ENCODE data around the gene MAP3K6.
"Not testable (repeated sequence)": the region's sequence is repeated elsewhere in the genome, so short reads cannot be mapped to it uniquely, and the experiment has no call there.

Gene MAP3K6

DNA sequence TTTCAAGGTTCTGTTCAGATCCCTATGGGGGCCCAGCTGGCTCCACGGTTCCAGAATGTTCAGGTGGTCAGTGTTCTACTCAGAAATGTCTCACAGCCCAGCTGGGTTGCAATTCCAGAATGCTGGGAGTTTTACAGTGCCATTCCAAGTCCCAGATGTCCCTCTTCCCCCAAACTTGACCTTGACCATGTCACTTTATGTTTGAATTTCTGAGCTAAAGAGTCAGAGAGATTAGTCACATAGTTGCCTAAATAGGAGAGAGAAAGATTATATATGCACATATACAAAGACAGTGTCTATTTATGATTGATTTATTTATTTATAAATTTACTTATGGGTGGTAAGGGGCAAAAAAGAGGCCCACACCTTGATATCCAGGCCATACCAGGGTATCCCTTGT, 28.2 kb upstream of the MAP3K6 start:
- FAIRE-seq, result no peak

DNA sequence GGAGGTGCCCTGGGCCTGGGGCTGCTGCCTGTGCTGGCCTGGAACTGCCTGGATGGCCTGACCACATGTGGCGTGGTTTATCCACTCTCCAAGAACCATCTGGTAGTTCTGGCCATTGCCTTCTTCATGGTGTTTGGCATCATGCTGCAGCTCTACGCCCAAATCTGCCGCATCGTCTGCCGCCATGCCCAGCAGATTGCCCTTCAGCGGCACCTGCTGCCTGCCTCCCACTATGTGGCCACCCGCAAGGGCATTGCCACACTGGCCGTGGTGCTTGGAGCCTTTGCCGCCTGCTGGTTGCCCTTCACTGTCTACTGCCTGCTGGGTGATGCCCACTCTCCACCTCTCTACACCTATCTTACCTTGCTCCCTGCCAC, 27.5 kb upstream of the MAP3K6 start:
- no peak for FAIRE-seq

DNA sequence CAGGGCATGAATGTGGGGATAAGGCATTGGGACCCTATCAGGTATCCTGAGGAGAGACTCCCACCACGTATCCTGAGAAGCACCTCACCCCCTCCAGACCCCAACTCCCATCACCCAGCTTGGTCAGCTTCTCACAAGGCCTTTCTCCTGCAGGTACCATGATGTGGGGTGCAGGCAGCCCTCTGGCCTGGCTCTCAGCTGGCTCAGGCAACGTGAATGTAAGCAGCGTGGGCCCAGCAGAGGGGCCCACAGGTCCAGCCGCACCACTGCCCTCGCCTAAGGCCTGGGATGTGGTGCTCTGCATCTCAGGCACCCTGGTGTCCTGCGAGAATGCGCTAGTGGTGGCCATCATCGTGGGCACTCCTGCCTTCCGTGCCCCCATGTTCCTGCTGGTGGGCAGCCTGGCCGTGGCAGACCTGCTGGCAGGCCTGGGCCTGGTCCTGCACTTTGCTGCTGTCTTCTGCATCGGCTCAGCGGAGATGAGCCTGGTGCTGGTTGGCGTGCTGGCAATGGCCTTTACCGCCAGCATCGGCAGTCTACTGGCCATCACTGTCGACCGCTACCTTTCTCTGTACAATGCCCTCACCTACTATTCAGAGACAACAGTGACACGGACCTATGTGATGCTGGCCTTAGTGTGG, 27.0 kb upstream of the MAP3K6 start:
- no peak for FAIRE-seq

DNA sequence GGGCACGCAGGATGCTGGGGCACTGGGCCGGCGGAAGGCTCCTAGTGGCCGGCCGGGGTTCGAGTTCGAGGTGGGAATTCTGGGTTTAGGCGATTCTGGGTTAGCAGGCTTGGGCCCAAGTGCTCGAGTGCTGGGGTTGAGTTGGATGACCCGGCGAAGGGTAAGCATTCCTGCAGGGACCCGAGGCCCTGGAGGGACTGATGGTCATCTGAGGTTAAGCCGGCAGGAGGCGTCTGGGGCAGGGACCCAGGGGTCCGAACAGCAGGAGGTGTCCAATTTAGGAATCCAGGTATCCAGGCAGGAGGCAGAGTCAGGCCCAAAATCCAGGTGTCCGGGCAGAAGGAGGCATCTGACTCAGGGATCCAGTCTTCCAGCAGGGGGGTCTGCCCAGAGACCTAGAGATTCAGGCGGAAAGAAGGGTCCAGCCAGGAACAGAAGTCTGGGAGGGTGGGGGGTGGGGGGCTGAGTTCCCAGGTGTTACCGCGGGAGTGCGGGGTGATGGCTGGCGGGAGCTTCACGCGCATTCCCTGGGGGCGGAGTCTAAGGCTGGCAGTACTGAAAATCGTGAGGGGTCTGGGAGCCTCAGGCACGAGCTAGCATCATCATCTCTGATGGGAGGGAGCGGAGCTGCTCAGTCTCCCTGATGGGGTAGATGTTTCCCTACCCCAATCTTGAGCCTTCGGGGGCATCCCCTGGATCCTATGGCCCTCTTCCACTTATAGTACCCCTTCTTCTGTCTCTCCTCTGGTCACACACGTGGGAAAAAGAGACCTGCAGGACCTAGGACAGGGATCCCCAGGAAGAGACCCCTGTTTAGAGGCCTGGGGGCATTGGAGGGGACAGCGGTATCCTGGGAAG, 26.2 kb upstream of the MAP3K6 start:
- FAIRE-seq, result no peak

DNA sequence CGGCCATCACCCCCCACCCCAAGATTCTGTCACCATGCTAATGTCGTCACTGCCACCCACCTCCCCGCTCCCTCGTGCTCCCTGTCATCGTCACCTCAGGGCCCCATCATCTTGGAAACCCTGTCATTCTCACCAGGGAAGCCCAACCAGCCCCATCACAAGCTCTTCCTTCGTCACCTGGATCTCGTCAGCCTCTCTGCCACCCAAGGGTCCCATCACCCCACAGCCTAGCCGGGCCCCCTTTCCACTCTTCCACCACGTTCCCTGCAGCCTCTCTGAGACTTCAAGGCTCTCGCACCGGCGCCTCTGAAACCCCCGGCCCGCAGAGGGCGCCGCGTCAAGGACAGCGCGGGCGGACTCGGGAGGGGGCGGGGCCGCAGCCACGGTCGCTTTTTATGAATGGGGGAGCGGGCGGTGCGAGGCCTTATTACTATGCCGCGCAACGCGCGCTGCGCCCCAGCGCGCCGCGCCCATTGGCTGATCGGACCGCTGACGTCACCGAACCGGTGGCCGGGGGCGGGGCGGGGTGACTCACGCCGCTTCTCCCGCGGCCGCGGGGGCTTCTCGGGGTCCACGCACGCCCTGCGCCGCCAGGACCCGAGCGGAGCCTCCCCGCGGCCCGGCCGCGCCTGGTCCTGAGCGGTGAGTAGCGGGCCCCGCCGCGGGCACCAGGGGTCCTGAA, 25.5 kb upstream of the MAP3K6 start, which contains the start of gene GPR3:
GPR3 (plus strand) TSS at position 527 of the 682 bp plus-strand sequence. CDS start 1,177 bp downstream, outside the sequence.
- peak; percentile 76 for FAIRE-seq

DNA sequence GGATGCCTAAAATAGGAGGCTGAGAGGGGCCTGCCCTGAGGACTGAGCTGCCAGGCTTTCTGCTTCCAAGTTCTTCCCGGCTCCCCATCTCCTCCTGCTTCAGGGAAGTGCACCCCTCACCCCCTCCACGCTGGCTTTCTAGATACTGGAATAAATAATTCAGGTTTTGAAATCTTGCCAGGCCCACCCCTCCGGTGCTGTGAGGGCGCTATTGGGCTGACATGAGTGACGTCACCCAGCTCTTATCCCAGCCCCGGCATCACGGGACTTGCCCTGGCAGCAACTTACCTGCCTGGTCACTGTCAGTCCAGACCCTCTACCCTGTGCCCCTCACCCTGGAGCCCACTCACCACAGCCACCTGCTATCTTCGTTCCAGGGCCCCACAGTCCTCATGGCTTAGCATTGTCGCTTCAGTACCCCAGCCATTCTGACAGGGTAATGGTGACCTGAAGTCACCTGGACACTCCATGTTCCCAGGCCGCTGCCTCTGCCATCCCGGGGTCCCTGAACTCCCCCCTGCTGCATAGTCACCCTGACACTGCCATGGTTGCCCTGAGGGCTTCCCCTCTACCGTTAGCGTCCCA, 24.8 kb upstream of the MAP3K6 start:
- no peak for FAIRE-seq

DNA sequence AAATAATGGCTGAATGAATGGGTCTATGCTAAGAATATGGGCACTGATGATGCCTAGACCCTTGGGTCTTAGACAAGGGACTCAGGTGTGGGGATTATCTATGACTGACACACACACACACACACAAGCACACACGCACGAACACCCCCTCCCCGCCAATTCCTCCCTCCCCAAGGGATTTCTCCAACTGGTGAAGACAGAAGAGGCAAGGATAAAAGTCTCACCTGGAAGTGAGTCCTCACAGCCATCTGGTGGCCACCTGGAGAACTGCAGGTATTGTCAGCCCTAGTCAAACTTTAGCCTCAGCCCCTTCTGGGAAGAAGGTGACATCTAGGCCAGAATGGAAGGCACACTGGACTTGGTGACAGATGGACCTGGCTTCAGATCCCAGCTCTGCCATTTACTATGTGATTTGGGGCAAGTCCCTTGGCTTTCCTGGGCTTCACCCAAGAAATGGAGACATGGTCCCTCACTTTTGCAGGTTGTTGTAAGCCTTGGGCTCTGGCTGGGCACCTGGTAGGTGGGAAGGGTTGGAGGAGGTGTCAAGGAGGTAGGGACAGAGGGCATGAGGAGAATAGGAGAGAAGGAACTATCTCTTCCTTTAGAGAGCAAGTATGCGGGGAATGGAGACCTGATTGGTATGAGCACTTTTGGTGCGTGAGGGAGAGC, 21.7 kb upstream of the MAP3K6 start:
- peak; percentile 17 for FAIRE-seq

DNA sequence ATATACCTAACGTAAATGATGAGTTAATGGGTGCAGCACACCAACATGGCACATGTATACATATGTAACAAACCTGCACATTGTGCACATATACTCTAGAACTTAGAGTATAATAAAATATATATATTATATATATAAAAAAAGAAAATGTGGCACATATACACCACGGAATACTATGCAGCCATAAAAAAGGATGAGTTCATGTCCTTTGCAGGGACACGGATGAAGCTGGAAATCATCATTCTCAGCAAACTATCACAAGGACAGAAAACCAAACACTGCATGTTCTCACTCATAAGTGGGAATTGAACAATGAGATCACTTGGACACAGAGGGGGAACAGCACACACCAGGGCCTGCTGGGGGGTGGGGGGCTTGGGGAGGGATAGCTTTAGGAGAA, 18.0 kb upstream of the MAP3K6 start:
- FAIRE-seq, result not testable (repeated sequence)

DNA sequence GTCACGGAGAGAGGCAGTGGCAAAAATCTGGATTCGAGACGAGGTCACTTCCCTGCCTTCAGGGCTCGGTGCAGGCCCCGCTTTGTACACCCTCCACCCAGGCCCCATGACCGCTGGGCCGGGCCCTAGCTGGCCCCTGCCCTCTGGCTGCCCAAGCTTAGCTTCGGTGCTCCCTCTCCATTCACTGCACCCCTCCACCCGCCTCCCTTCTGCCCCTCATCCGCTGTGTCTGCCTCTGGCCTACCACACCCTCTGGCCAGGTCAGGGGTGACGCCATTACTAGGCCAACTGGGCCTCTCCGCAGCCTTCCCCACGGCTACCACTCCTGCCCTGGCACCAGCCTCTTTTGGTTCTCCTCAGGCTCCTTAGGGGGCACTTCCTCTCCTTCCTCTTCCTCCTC, 16.9 kb upstream of the MAP3K6 start:
- FAIRE-seq, result no peak

DNA sequence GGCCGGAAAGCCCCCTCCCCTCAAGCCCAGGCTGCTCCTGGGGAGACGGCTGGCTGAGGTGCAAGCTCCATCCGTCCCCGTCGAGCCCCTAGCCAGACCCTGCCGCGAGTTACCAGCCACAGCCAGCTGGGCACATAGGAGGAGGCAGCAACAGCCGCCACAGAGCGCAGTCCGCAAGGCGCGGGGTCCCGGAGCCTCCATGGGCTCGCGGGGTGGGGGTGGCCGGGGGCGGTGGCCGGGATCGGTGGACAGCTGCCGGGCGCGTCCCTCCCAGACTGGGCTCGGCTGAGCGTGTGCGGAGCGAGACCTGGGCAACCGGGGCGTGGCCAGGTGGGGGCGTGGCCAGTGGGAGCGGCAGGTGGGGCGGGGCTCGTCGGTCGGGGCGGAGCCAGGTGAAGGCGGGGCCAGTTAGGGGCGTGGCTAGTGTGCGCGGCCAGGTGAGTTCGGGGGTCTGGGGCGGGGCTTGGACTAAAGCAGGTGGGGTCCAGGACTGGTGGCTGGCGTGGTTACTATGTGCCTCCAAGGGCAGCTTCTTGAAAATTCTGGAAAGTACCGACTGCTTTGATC, 16.4 kb upstream of the MAP3K6 start, which contains the start of gene CD164L2:
CD164L2 (minus strand) TSS at position 295 of the 567 bp plus-strand sequence; CDS start at position 201, 94 bp downstream.
- FAIRE-seq, result no peak

DNA sequence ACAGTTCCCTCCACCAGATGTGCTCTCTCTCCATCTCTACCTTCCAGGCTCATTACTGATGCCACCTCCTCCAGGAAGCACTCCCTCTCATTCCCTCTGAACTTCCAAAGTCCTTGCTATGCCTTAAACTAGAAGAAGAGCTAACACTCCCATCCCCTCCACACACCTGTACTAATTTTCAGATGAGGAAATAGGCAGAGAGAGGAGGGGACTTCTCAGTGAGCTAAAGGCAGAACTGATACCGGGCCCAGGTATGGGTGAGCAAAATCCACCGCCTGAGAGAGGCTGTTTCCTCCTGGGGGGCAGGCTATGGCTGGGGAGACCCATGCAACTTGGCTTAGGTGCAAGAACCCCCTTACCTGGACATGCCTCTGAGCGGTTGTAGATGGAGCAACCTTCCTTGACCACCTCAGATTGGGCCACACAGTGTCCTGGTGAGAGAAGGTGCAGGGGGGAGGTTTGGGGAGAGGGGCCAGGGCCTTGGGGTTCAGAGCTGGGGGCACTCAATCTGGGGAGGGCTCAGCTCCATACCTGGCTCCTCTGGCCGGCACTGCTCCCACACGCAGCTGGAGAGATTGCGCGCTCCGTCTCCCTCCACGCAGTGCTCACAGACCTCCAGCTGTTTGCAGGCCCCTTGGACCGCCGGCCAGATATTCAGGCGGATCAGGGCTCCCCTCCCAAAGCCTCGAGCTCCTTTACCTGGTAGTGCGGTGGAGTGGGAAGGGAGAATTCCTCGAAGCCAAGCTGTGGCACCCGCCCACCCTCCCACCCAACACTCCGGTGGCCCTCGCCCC, 15.4 kb upstream of the MAP3K6 start:
- no peak for FAIRE-seq

DNA sequence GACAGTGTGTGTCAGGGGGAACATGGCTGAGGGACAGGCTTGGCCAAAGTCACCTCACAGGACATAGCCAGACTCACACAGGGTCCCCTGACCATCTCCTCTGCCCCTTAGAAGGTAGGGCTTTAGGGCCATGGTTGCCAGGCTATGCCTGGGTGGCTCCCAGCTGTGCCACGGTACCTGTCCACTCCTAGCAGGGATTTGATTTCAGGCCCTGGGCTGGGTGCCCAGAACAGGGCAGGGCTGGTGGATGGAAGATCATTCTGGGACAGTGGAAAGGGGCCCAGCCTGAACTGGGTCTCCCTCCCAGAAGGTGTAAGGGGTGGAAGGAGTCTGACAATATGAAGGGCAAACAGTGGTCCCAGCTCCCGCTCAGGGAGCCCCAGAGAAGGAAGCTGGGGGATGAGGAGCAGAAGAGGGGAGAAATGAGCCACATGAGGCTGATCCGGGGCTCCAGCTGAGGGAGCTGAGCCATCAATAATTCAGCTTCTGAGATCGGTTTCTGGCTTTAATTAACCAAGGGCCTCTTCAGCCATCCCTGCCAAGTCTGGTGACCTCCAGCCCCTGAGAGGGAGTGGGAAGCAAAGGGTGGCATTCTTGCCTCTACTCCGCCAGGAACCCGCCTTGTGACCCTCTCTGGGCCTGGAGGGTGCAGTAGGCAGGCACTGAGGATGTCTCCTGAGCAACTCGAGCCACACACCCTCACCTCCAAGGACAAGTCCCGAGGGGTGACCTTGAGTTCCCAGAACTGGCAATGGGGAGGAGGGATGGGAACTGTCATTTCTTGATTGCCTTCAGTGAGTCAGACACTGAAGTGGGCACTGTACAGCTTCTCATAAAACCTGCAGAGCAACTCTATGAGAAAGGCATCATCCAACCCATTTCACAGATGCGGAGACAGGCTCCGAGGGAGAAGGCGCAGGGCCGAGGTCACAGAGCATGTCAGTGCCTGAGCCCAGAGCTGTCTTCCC, 14.3 kb upstream of the MAP3K6 start:
- FAIRE-seq, result no peak

DNA sequence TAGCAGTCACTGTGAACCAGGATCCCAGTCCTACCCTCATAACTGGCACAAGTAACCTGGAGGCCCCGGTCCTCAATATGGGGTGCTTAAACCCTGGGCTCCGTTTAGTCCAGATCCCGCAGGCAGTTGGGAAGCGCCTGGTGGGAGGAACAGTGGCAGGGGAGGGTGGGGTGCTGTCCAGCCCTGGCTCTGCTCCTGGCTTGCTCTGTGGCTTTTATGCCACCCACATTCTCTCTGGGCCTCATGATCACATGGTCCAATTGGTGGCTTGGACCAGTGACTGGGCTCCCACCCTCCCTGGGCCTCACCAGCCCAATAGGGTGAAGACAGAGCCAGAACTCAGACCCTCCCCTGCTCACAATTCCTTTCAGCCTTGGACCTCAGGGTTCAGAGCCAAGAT, 13.5 kb upstream of the MAP3K6 start:
- FAIRE-seq, result no peak

DNA sequence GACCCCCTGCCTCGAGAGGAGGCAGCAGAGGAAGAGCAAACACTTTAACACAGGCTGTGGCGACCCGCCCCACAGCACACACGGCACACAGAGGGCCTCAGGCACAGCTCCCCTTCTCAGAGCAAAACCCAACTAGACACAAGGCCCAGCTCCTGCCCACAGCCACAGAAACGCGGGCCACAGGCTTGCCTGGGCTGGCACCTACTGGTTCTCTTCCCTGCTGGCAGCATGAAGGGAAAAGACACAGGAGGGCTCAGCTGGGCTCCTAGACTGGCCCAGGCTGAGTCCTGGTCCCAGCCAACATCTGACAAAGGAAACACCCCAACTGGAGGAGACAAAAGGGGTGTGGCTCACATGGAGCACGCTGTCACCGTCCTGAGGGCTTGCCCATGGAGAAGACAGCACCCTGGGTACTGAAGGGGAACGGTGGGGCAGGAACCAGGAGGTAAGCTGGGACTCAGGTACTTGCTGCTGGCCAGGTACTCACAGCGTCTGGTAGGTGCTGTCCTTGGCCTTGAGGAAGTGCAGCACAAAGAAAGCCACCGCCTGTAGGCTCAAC, 12.9 kb upstream of the MAP3K6 start:
- no peak for FAIRE-seq

DNA sequence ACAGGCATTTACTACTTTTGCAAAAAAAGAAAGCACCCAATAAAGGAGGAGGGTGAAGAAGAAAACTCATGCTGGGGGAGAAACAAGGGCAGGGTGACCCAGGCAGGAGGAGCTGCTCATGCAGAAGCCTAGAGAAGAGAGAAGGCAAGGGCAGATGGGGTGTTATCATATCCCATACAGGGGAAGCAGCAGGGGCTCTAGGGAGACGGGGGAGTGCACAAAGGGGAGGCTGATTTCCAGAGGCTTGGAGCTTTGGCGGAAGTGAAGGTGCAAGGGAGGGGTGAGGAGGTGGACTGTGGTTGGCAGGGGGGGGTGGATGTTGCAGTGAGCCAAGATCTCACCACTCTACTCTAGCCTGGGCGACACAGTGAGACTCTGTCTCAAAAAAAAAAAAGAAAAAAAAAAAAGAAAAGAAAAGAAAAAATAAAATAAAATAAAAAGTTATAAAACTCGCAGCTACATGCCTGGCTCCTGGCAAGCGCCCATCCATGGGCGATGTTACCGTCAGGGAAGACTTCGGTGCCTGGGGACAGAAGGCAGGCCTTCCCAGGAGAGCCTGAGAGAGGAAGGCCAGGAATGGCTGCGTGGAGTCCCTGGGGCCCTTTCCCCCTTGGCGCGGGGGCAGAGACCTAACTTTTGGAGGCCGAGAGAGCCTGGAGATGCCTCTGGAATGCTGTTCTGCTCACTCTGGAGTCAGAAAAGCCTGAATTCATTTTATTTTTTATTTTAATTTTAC, 11.2 kb upstream of the MAP3K6 start:
- no peak for FAIRE-seq

DNA sequence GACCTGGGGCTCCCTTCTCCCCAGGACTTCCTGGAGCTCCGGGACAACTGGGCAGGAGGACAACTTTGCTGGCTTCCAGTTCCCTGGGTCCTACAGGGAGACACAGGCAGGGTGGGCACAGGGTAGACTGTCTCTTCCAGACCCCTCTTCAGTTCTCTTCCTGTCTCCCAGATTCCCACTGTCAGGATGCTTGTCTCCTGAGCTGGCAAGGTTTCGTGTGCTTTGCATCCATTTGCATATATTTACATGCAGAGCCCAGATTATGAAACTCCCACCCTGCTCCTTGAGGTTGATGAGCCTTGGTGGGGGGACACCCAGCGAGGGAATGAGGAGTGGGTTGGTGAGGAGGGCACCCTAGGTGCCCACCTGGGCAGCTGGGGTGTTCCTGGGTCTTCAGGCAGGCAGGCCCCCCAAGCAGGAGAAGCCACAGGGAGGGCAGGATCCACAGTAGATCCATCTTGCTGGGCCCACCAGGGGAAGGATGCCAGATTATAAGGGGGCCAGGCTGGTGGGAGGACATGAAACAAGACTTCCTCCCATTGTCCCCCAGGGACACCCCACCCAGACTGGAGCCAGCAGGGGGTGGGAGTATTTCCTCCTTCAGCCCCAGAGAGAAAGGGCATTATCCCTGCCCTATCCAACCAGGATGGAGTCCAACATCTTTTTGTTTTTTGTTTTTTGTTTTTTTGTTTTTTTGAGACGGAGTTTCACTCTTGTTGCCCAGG, 7.8 kb upstream of the MAP3K6 start, which contains the start of gene FCN3:
FCN3 (minus strand) TSS at position 463 of the 725 bp plus-strand sequence; CDS start at position 457, 6 bp downstream.
- no peak for FAIRE-seq

DNA sequence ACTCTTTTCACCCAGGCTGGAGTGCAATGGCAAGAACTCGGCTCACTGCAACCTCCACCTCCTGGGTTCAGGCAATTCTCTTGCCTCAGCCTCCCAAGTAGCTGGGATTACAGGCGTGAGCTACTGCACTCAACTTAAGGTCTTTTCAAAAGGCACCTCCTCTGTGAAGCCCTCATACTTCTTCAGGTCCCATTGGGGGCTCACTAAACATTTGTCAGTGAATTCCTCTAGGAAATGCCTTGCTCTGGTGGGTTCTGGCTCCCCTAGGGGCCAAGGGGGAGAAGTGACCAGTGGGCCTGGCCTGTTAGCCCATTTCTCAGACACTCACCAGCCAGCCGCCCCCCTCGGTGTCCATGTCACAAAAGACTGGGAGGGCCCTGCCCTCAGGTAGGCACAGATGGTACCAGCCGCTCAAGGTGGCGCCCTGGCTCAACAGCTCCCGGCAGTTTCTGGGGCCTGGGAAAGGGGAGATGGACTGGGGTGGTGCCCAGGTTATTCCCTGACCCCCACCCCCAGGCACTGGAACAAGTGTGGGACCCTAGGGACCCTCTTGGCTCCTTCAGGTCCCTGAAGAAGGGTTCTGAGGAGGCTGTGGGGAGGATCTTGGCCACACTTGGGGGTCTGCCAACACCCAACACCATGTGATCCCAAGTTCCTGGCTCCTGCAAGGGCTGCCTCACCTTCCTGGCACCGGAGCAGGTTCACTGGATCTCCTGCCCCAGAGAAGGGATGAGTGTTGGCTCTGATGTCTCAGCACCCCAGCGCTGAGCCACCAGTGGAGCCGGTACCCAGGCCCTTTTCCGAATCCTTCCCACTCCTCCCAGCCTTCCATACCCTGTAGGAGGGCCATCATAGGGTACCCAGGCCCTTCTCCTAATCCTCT, 6.3 kb upstream of the MAP3K6 start:
- FAIRE-seq, result no peak

Measured in G401.6 (cell line).